Adrenal gland (tissue), 12 donors: ENCODE data around the gene ARHGEF16. TPM values are rescaled to one million over a fixed set of nuclear protein-coding genes. Genes with fewer than 3 reads are reported as not detected.

Experiments used
- DNase-seq, 7 donors: peaks; one replicate each; pipeline ENCODE4 v3.0.0-alpha.2; 2019 to 2020
- H3K27ac ChIP-seq, 5 donors: fragments of 200-600 bp; sonication (generic) in 4 of 5; 1 replicate in 3 of 5; 2 replicates in 2 of 5; pipeline versions ENCODE4 v1.5.1 to v1.8.0; 2016 to 2020; ENCODE audit warnings: mild to moderate bottlenecking in 1 of 5
- H3K27me3 ChIP-seq: fragments of 200-600 bp; 2 replicates; pipeline ENCODE4 v1.8.0; 2021
- H3K36me3 ChIP-seq, 2 donors: fragments of 200-600 bp; replicated peaks in 1 of 2; 1 replicate in 1 of 2; 2 replicates in 1 of 2; pipeline versions ENCODE4 v1.5.1 to v1.8.0; 2018 to 2022
- H3K4me1 ChIP-seq, 2 donors: fragments of 200-600 bp; replicated peaks in 1 of 2; 1 replicate in 1 of 2; 2 replicates in 1 of 2; pipeline versions ENCODE4 v1.5.1 to v1.8.0; 2018 to 2021
- H3K4me3 ChIP-seq, 4 donors: fragments of 200-600 bp; sonication (generic) in 3 of 4; one replicate each; pipeline ENCODE4 v1.5.1; 2016 to 2018
- H3K9me3 ChIP-seq, 3 donors: fragments of 200-600 bp; sonication (generic) in 1 of 3; replicated peaks in 1 of 3; 1 replicate in 2 of 3; 2 replicates in 1 of 3; pipeline versions ENCODE4 v1.5.1 to v1.8.0; 2016 to 2021
- CTCF ChIP-seq, 6 experiments: fragments of 450-650 bp in 4 of 6; fragments of 200-600 bp in 2 of 6; sonication (generic) in 1 of 6; IDR thresholded peaks; 1 replicate in 5 of 6; 2 replicates in 1 of 6; pipeline versions ENCODE4 v1.5.1 to v1.8.0; 2016 to 2021; ENCODE audit warnings: antibody characterized with exemption in 6 of 6, mild to moderate bottlenecking in 2 of 6, moderate library complexity in 1 of 6
- POLR2A ChIP-seq, 2 donors: fragments of 450-650 bp; IDR thresholded peaks; one replicate each; pipeline ENCODE4 v1.6.1; 2017; ENCODE audit warnings: antibody characterized with exemption in 2 of 2, mild to moderate bottlenecking in 2 of 2, moderate library complexity in 1 of 2
- WGBS, 4 donors: extraction: QIAGEN DNeasy Blood & Tissue Kit in 2 of 4; methylation state at CpG; one replicate each; pipeline versions ENCODE4 v1.1.5 to v1.1.7; 2013 to 2017; 5-methylcytosine and 5-hydroxymethylcytosine counted together
- intact Hi-C, 2 donors: fragments of 100-400 bp; cut with DNase I; formaldehyde crosslinking; loops; one replicate each; pipeline versions ENCODE4 v1.14.1 to v1.15.0; 2022 to 2023
- polyA plus RNA-seq, 3 donors: library from polyadenylated mRNA; stranded (reverse); fragments of 200-250 nt in 2 of 3; fragments of 350-450 nt in 1 of 3; fragmentation: Illumina TruSeq in 1 of 3; extraction: RNeasy Lipid Tissue Mini Kit (QIAGEN cat#74804) in 1 of 3; gene quantifications; one replicate each; pipeline ENCODE4 v1.2.3, GENCODE V29; 2013 to 2014
- total RNA-seq, 9 donors: library from RNA; depleted of rRNA in 4 of 9; stranded (reverse); fragments of >200 nt in 4 of 9; fragments of 120-200 nt in 1 of 9; fragmentation: NEBNext Ultra II Directional in 1 of 9; extraction: Animal tissue kit (Norgen Biotek cat#: 25700) in 1 of 9; gene quantifications; one replicate each; pipeline versions ENCODE4 v1.1.0 to v1.2.4, GENCODE V29; 2013 to 2023
- donor health status: healthy with polysubstance abuse.
- donor health status: Bipolar disorder and iron deficiency.
- donor health status: DM: yes; HTN: yes; CAD: no.
- donor health status: DM: no; HTN: no; CAD: no.
- donor health status: DM: no; HTN: no; CAD: no.
- donor health status: DM: yes; HTN: yes; CAD: no.

The ARHGEF16 gene
- total and polyA plus RNA-seq, 12 donors: 0.11 to 3.1 (median 0.83) TPM

DNA sequence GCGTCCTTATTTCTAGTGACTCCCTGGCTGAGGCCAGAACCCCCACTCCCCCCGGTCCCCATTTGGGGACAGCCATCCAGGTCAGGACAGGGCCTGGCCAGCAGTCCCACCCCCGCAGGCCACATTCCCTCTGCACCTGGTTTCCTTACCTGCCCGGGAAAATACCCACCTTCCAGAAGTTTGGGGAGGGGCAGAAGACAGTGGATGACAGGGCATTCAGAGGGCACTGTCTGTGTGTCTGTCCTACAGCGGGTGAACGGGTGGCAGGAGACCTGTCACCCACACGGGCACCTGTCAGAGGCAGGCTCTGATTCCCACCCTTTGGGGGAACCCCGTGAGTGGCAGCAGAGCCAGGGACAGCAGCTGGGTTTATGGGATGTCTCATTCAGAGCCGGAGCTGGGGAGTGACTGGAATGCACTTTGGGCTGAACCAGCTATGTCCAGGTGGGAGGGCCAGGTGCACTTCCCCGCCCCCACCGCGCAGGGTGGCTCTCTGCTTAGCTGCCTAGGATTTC lies 2.0 kb downstream of the ARHGEF16 start:
- Histone ChIP-seq H3K9me3 (no peaks in the 10 kb centered on the region), H3K27me3 (peaks cover 27% of the 10 kb centered on the region), H3K4me3 (no peak overlapping the region), H3K4me1 (peaks cover 6 to 10% of the 10 kb centered on the region in 2 donors), H3K27ac (no peak overlapping the region), H3K36me3 (no peaks in the 10 kb centered on the region)
- TF ChIP-seq POLR2A (IDR thresholded peaks at IDR 0.05) (no peak), CTCF (IDR thresholded peaks at IDR 0.05) (no peak)
- DNase-seq: no peak
- 86 to 93% (median 87%) methylated on average over 7 to 12 of the region's 12 CpGs for WGBS, 4 donors
- intact Hi-C loops: no loop called here

DNA sequence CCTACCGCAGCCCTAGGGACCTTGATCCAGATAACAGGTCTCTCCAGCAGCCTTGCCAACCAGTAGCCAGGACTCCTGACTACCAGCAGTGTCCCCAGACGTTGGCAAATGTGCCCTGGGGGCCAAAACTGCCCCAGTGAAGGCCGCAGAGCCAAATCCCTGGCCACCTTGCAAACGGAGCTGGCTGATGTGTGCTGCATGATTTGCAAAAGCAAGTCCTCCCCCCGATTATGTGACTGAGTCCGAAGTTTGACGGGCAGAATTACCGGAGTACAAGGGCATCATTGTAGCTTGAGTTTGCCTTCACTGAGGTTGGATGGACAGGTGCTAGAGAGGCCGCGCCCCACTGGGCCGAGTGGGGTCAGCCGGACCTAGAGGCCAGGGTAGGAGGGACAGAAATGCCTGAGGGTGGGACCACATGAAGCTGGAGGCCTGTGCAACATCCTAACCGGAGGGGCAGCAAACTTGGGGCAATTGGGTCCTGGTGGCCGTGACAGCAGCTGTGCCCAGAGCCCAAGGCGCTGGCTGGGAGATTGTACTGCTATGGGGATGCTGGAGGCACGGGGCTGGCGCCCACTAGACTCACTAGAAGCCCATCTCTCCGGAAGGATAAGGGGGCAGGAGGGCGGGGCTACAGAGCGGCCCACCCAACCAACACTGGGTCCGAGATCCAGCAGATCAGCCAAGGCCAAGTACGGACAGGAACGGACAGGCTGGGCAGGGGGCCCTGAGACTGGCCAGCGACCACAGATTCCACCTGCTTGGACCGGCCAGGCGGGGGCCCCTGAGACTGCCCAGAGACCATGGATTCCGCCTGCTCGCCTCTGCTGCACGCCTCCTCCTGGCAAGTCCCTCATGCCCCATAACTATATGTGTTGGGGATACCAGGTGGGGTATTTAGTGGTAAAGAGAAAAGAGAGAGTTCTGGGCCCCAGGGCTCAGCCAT lies 2.8 kb downstream of the ARHGEF16 start:
- H3K4me3 ChIP-seq: no peak overlapping the region
- DNase-seq: no peak
- H3K4me1 ChIP-seq: peaks cover 6 to 10% of the 10 kb centered on the region in 2 donors
- H3K27me3 ChIP-seq: peaks cover 21% of the 10 kb centered on the region
- 75 to 86% (median 79%) methylated on average over 14 to 29 of the region's 29 CpGs for WGBS, 4 donors
- intact Hi-C loops: no loop called here
- no peak overlapping the region for H3K27ac ChIP-seq
- H3K36me3 ChIP-seq: no peaks in the 10 kb centered on the region
- TF ChIP-seq POLR2A (IDR thresholded peaks at IDR 0.05) (no peak), CTCF (IDR thresholded peaks at IDR 0.05) (no peak)
- no peaks in the 10 kb centered on the region for H3K9me3 ChIP-seq

DNA sequence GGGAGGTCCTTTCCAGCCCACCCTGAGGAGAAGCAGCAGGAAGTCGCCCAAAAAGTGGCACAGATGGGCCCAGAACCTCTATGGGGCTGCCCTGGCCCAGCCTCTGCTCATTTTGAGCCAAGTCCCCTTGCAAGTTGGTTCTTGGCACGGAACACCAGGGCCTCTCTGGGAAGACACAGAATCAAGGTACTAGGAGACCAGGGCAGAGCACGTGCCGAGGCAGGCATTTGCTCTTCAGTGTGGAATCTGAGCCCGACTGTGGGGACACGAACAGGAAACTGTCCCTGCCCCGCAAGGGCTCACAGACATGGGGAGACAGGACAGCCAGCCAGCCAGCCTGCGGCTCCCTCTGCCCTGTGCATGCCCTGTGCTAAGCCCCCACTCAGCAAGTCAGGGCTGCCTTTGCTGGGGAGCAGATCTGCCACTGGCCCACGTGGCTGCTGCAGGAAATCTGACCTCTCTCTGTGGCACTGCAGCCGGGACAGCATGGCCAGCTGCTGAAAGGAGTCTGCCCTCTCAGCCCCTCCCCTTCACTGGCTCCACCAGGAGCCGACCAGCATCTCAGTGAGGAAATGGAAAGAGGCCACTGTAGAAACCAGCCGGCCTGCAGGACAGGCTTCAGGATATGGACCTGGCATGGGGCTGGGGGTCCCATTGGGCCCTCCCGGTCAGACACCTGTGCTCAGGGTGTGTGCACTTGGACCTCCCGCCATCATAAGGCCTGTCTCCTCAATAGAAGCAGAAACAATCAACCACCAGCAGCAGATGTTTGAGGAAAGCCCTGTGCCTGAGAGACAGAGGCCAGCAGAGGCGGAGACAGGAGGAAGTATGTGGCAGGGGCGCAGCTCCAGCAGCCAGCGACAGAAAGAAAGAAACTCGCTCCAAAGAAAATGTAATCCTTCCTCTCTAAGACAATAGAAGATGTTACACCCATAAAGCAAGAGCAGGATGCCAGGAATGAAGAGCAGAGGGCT lies 3.7 kb downstream of the ARHGEF16 start:
- Histone ChIP-seq H3K9me3 (no peaks in the 10 kb centered on the region), H3K4me3 (no peak overlapping the region), H3K27me3 (peaks cover 14% of the 10 kb centered on the region), H3K36me3 (no peaks in the 10 kb centered on the region), H3K4me1 (peaks cover 6 to 10% of the 10 kb centered on the region in 2 donors), H3K27ac (no peak overlapping the region)
- intact Hi-C loops: no loop called here
- TF ChIP-seq CTCF (IDR thresholded peaks at IDR 0.05) (no peak), POLR2A (IDR thresholded peaks at IDR 0.05) (no peak)
- 63 to 75% (median 66%) methylated on average over 13 to 18 of the region's 18 CpGs for WGBS, 4 donors
- DNase-seq: no peak
